Measurements from ENCODE around the gene FAM107B. TPM values are rescaled to one million over a fixed set of nuclear protein-coding genes. Genes with fewer than 3 reads are reported as not detected.

Gene FAM107B
- total and polyA plus RNA-seq, 2 donors (not counting 3 experiments of a cell fraction or from before 2014, with no cell fraction given): 39.2 to 176 TPM

GRCh38 chr10:14565199-14565598 is 209.5 kb downstream of the FAM107B start:
- Histone ChIP-seq H2AFZ (ENCODE audit: low read depth, low read length) (no peak overlapping the region), H3K79me2 (ENCODE audit: control insufficient read depth, insufficient read depth, low read length) (peaks cover 99% of the 10 kb centered on the region), H3K27me3 (ENCODE audit: control insufficient read depth in 2 of 2, insufficient read depth in 2 of 2, low read length in 2 of 2) (no peaks in the 10 kb centered on the region), H3K4me2 (ENCODE audit: insufficient read depth, low read length) (no peak overlapping the region), H3K9ac (replicated peaks; ENCODE audit: extremely low read depth, insufficient read depth, low read length) (no peak overlapping the region), H3K4me1 (ENCODE audit: control insufficient read depth, extremely low read depth, insufficient read depth, low read length) (peaks cover 18% of the 10 kb centered on the region), H3K9me1 (replicated peaks; ENCODE audit: control insufficient read depth, extremely low read depth, insufficient read depth, low read length) (no peaks in the 10 kb centered on the region), H3K27ac (ENCODE audit: insufficient read depth, low read depth, low read length) (no peak overlapping the region), H3K4me3 (replicated peaks in 1 of 3; ENCODE audit: insufficient read depth in 1 of 3, low read depth in 1 of 3, low read length in 3 of 3) (no peak overlapping the region), H4K20me1 (replicated peaks; ENCODE audit: control insufficient read depth, extremely low read depth, insufficient read depth, low read length) (no peaks in the 10 kb centered on the region), H3K36me3 (ENCODE audit: control insufficient read depth in 2 of 2, extremely low read depth in 1 of 2, insufficient read depth in 2 of 2, low read length in 2 of 2) (peaks cover 12 to 13% of the 10 kb centered on the region in 2 experiments), H3K9me3 (replicated peaks; ENCODE audit: control insufficient read depth, insufficient read depth, low read length) (no peaks in the 10 kb centered on the region)
- TF ChIP-seq EZH2 (IDR thresholded peaks at IDR 0.05; ENCODE audit: borderline replicate concordance, low read depth, low read length, severe bottlenecking) (no peak), MYC (IDR thresholded peaks at IDR 0.05; ENCODE audit: low read depth, low read length) (no peak), MAX (IDR thresholded peaks at IDR 0.05; ENCODE audit: insufficient read depth, insufficient read length) (no peak), GATA2 (IDR thresholded peaks at IDR 0.05; ENCODE audit: insufficient read depth, insufficient read length, low read depth, low read length) (no peak), FOS (IDR thresholded peaks at IDR 0.05; ENCODE audit: borderline replicate concordance, insufficient read depth, low read length) (no peak)
- CTCF ChIA-PET: interaction anchor here (1.4 kb wide), 2 partner anchors 9 to 258 kb away, joined by 3 to 4 read pairs; no protein-coding TSS in a partner anchor
- POLR2A ChIA-PET: no interaction called here
- DNase-seq (ENCODE audit: low read depth, low spot score) (no peak), FAIRE-seq (peak; percentile 21)
- dilution Hi-C loops (cut with MboI; ENCODE audit: extremely low pct_ligation_motif_present, low sequenced_read_pairs): no loop called here
- no TSS peak for BruUV-seq (replicated peaks)
- intact Hi-C loops (cut with micrococcal nuclease): no loop called here

- no peak for FAIRE-seq
- Histone ChIP-seq H3K4me1 (ENCODE audit: control insufficient read depth, extremely low read depth, insufficient read depth, low read length) (peaks cover 23% of the 10 kb centered on the region), H3K27ac (ENCODE audit: insufficient read depth, low read depth, low read length) (no peak overlapping the region), H3K9me3 (replicated peaks; ENCODE audit: control insufficient read depth, insufficient read depth, low read length) (no peaks in the 10 kb centered on the region), H3K36me3 (ENCODE audit: control insufficient read depth in 2 of 2, extremely low read depth in 1 of 2, insufficient read depth in 2 of 2, low read length in 2 of 2) (peaks cover 12 to 13% of the 10 kb centered on the region in 2 experiments), H3K9me1 (replicated peaks; ENCODE audit: control insufficient read depth, extremely low read depth, insufficient read depth, low read length) (no peaks in the 10 kb centered on the region), H4K20me1 (replicated peaks; ENCODE audit: control insufficient read depth, extremely low read depth, insufficient read depth, low read length) (no peaks in the 10 kb centered on the region), H3K9ac (replicated peaks; ENCODE audit: extremely low read depth, insufficient read depth, low read length) (no peak overlapping the region), H2AFZ (ENCODE audit: low read depth, low read length) (no peak overlapping the region), H3K79me2 (ENCODE audit: control insufficient read depth, insufficient read depth, low read length) (peaks cover 98% of the 10 kb centered on the region), H3K4me3 (replicated peaks in 1 of 3; ENCODE audit: insufficient read depth in 1 of 3, low read depth in 1 of 3, low read length in 3 of 3) (no peak overlapping the region), H3K27me3 (ENCODE audit: control insufficient read depth in 2 of 2, insufficient read depth in 2 of 2, low read length in 2 of 2) (no peaks in the 10 kb centered on the region), H3K4me2 (ENCODE audit: insufficient read depth, low read length) (no peak overlapping the region)
- ChIA-PET CTCF (interaction anchor here (1.4 kb wide), 2 partner anchors 8 to 259 kb away, joined by 3 to 4 read pairs; no protein-coding TSS in a partner anchor), POLR2A (no interaction called here)
- dilution Hi-C loops (cut with MboI; ENCODE audit: extremely low pct_ligation_motif_present, low sequenced_read_pairs) (no loop called here), intact Hi-C loops (cut with micrococcal nuclease) (no loop called here)
- no TSS peak for BruUV-seq (replicated peaks)
- no peak for DNase-seq (ENCODE audit: low read depth, low spot score)
- TF ChIP-seq CTCF (IDR thresholded peaks at IDR 0.05; ENCODE audit: extremely low read depth in 1 of 2, insufficient read depth in 1 of 2, low read depth in 1 of 2, low read length in 2 of 2): no peak
- no peak for TF ChIP-seq GATA2 (IDR thresholded peaks at IDR 0.05; ENCODE audit: insufficient read depth, insufficient read length, low read depth, low read length)
- TF ChIP-seq EZH2 (IDR thresholded peaks at IDR 0.05; ENCODE audit: borderline replicate concordance, low read depth, low read length, severe bottlenecking): no peak
- no peak for TF ChIP-seq JUN (IDR thresholded peaks at IDR 0.05; ENCODE audit: borderline replicate concordance, insufficient read depth, insufficient read length, low read depth)
- TF ChIP-seq POLR2AphosphoS5 (IDR thresholded peaks at IDR 0.05; ENCODE audit: insufficient read depth, low read depth, low read length): no peak
Observed at GRCh38 chr10:14564268-14564744, 210.4 kb downstream of the FAM107B start.

All from endothelial cell of umbilical vein (primary cell).